ENCODE data around the gene PASK. TPM values are rescaled to one million over a fixed set of nuclear protein-coding genes. Genes with fewer than 3 reads are reported as not detected.

The PASK gene
- total RNA-seq = 2.3 and 2.4 TPM in 2 replicates

DNA sequence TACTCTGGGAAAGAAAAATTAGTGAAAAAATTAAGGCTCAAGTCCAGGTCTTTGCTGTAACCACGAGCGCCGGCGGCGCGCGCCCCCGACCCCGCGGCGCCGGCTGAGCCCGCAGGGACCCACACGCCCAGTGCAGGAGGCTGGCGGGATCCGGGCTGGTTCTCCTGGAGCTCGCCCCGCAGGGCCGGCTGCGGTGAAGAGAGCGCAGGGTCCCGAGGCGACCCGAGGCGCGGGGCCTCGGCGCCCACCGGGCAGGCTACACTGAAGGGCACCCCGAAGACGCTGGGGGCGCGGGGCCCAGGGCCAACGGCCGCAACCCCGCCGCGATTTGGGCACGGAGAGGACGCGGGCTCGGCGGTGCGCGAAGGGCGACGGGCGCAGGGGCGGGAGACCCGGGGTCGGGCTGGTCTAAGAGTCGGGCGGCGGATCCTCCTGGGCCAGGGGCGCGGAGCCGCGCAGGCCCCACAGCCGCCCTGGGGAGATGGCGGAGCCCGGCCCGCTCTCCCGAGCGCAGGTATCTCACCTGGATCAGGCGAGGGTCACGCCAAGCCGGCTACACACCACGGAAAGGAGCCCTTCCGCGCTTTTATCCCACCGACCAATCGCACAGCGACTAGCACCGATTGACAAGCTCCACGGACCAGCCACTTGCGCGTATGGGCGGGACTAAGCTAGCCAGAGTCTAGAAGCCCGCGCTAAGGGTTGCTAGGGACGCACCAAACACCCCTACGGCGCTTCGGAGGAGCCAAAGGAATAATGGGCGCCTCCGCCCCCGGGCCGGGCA is at the start of gene PASK:
TSS of gene PASK (minus strand) at position 582 of the 784 bp plus-strand sequence. CDS start 6,440 bp downstream, outside the sequence.

DNA sequence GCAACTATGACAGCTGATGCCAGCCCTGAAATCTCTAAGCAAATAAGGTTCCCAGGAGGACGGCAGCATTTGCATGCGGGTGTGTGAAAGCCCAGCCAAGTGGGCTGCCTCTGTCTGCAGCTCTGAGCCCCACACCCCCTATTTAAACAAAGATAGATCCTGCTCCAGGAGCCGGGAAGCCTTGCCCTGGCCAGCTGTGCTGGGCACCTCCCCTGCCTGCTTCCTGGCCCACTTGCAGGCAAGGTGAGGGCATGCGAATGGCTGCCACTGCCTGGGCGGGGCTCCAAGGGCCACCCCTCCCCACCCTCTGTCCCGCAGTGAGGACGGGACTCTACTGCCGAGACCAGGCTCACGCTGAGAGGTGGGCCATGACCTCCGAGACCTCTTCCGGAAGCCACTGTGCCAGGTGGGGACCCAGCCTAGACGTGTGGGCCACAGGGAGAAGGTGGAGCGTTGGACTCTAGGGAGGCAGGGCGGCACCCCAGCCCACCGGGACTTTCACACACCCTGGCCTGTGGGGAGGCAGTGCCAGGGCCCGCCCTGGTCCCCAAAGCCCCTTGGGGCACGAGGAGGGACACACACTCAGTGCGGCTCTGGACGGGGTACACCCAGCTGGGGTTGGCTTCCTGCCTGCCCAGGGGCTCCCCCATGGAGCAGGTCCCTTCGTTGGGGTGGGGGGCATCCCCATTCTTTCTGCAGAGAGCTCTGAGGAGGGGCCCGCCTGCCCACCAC is 39.3 kb upstream of the PASK start, which contains the start of gene ANO7:
TSS of gene ANO7 (plus strand) at position 317 of the 732 bp plus-strand sequence. CDS start 1,387 bp downstream, outside the sequence.

DNA sequence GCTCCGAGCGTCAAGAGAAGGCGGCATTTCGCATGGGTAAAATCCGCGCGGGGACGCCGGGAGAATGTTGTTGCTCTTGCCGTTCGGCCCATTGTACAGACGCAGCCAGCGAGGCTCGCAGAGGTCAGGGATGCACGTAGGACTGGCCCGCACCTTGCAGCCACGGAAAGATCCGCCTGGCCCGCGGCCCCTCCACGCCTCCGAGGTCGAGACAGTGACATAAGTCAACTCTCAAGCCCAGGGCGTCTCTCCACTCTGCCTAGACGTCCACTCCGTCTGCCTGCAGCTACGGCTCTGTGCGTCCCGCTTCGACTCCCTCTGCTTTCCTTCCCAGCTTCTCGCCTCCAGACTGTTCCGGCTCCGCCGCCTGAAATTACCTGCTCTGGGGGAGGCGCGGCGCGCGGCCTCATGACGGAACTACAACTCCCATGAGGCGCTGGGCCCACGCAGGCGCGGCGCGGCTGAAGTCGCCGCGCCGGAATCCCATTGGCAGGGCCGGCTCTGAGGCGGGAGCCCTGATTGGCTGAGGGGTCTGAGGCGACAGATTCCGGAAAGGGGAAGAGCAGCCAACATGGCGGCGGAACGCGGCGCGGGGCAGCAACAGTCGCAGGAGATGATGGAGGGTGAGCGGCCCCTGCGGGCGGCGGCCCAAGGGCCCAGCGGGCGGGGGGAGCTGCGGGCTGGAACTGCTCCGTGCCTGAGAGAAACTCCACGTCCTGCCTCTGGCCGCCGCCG is 820 bp upstream of the PASK start, which contains the start of gene PPP1R7:
TSS of gene PPP1R7 (plus strand) at position 543 of the 735 bp plus-strand sequence. CDS start at position 572, 29 bp downstream.

DNA sequence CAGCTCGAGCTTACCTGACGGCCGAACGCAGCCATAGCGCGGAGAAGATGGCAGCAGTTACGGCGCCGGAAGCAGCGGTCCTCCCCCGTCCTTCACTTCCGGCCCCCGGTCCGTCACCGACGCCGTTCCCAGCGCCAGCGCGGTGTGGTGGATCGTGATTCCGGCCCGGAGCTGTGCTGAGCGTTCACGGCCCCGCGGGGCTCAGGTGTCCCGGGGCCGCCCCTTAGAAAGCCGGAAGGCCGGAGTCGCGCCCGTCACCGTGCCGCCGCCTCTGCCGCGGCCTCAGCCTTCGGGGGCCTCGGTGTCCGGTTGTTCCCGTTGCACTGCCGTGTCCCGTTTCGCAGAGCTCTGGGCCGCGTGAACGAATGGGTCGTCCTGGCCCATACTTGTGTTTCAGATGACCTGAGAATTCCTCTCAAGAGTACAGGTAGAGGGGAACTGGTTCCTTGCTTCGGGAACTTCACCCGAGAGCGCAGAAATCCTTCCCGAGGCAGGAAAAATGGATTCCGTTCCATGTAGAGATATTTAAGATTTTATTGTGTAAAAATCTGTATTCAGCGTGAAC is 47.0 kb downstream of the PASK start, which contains the start of gene MTERF4:
TSS of gene MTERF4 (minus strand) at position 49 of the 565 bp plus-strand sequence. CDS start at position 35, 14 bp downstream.

Other genes starting within 250 kb of the PASK start
- not detected in 2 replicates for gene CROCC2, start 243.1 kb downstream of the PASK start, total RNA-seq
- gene SNED1, start 150.9 kb downstream of the PASK start, total RNA-seq = 0.48 TPM in 1 of 2 replicates, not detected in the other
- 19.3 and 28.3 TPM in 2 replicates for gene MTERF4, start 47.2 kb downstream of the PASK start, total RNA-seq
- gene PPP1R7, start 995 bp upstream of the PASK start, total RNA-seq = 28.6 and 38.1 TPM in 2 replicates
- gene ANO7, start 39.2 kb upstream of the PASK start, total RNA-seq = 0.24 TPM in 1 of 2 replicates, not detected in the other
- gene HDLBP, start 166.2 kb upstream of the PASK start, total RNA-seq = 532 and 681 TPM in 2 replicates
- gene SEPTIN2, start 166.5 kb upstream of the PASK start, total RNA-seq = 200 and 220 TPM in 2 replicates
- 29.6 and 35.9 TPM in 2 replicates for gene FARP2, start 206.8 kb upstream of the PASK start, total RNA-seq